ENCODE results near the gene PDE10A. TPM values are rescaled to one million over a fixed set of nuclear protein-coding genes. Genes with fewer than 3 reads are reported as not detected.

The PDE10A gene
- total RNA-seq, 4 donors from 2014 or later = 0.59 to 3.1 (median 2.0) TPM

DNA sequence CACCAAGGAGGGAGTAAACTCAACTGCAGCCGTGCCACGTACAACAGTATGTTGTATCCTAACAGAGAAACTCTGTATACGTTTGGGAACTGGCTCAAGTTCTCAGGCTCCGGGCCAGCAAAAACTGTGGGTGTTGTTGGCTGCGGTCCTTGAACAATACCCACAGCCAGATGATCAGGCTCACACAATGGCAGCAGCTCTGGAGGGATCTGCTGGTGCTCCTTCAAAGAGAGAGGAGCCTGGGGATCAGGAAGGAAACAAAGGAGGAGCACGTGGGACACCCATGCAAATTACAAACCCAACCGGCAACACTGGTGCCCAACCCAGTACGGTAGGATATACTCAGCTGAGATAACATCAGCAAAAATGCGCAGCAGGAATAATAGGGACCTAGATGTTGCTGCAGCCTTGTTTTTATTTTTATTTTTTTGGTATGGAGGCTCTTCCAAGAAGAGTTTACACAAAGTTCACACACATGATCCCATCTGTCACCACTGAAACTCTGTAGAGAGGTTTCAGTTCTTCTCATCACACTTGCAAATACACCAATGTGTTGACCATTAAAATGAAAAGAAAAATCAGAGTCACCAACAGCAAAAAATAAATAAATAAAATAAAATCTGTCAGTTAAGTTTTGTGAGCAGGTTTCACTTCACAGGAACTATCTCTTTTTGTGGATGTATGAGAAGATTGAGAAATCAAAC lies 41.2 kb upstream of the PDE10A start:
- WGBS = 27% methylated on average over 9 of the region's 9 CpGs
- H3K27ac ChIP-seq = no peak overlapping the region
- no peaks in the 10 kb centered on the region for H3K27me3 ChIP-seq
- TF ChIP-seq, protein P1, sequence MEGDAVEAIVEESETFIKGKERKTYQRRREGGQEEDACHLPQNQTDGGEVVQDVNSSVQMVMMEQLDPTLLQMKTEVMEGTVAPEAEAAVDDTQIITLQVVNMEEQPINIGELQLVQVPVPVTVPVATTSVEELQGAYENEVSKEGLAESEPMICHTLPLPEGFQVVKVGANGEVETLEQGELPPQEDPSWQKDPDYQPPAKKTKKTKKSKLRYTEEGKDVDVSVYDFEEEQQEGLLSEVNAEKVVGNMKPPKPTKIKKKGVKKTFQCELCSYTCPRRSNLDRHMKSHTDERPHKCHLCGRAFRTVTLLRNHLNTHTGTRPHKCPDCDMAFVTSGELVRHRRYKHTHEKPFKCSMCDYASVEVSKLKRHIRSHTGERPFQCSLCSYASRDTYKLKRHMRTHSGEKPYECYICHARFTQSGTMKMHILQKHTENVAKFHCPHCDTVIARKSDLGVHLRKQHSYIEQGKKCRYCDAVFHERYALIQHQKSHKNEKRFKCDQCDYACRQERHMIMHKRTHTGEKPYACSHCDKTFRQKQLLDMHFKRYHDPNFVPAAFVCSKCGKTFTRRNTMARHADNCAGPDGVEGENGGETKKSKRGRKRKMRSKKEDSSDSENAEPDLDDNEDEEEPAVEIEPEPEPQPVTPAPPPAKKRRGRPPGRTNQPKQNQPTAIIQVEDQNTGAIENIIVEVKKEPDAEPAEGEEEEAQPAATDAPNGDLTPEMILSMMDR (IDR thresholded peaks at IDR 0.05) = no peak
- no peak for TF ChIP-seq POLR2A (IDR thresholded peaks at IDR 0.05)
- TF ChIP-seq EP300 (IDR thresholded peaks at IDR 0.05) = no peak
- H3K36me3 ChIP-seq = no peaks in the 10 kb centered on the region
- no peak for DNase-seq (ENCODE audit: low spot score in 2 of 2)
- H3K4me3 ChIP-seq = no peak overlapping the region
- no peaks in the 10 kb centered on the region for H3K9me3 ChIP-seq
- H3K4me1 ChIP-seq = peaks cover 4% of the 10 kb centered on the region

DNA sequence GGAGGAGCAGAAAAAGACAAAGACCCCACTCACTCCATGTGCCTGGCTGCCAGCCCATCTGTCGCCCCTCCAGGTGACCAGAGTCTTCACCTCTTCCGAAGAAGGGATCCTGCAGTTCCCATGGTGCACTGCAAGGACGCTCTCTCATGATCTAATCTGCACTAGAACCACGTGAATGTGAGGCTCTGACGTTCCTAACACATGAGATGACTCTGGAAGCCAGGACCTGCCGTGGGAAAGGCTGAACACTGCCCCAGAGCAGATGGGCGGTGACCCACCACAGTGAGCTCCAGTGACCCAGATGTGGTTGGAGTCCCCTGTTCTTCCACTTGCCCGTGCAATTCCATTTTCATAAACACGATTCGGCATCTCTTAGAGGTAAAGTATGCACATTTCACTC lies 39.6 kb upstream of the PDE10A start:
- no peak overlapping the region for H3K4me3 ChIP-seq
- WGBS = 71% methylated on average over 10 of the region's 10 CpGs
- H3K9me3 ChIP-seq = no peaks in the 10 kb centered on the region
- DNase-seq (ENCODE audit: low spot score in 2 of 2) = no peak
- H3K36me3 ChIP-seq = no peaks in the 10 kb centered on the region
- no peaks in the 10 kb centered on the region for H3K27me3 ChIP-seq
- TF ChIP-seq POLR2A (IDR thresholded peaks at IDR 0.05) (no peak), EP300 (IDR thresholded peaks at IDR 0.05) (no peak), POLR2AphosphoS5 (IDR thresholded peaks at IDR 0.05) (no peak)
- no peak overlapping the region for H3K27ac ChIP-seq
- H3K4me1 ChIP-seq = peaks cover 4% of the 10 kb centered on the region

DNA sequence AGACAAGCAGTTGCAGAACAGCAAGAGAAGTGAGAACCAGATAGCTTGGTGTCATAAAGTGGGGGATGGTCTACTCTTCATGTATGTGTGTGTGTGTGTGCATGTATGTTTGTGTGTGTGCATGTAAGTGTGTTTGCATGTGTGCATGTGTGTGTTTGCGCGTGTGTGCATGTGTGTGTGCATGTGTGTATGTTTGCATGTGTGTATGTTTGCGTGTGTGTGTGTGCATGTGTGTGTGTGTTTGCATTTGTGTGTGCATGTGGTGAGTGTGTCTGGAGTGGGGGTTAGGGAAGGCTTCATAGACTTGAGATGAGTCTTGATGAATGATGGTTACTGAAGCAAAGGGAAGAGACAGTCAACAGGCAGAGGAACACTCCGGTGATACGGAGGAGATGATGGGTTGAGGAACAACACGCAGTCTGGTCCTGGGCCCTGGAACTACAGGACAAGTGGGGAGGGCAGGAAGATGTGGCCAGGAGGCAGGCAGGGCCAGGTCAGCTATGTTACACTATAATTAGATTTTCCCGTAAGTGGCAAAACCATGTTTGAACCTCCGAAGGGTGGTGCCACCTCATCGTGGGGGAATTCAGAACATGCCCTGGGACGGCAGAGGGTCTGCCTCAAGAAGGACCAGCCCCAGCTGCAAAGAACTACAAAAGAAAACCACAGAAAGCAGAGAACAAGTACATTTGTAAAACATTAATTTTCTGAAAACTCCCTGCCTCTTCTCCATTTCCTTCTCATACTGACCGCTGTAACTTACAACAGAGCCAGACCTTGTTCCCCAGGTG lies 38.7 kb upstream of the PDE10A start:
- 82% methylated on average over 11 of the region's 11 CpGs for WGBS
- no peak for TF ChIP-seq POLR2A (IDR thresholded peaks at IDR 0.05)
- TF ChIP-seq POLR2AphosphoS5 (IDR thresholded peaks at IDR 0.05) = no peak
- TF ChIP-seq EP300 (IDR thresholded peaks at IDR 0.05) = no peak
- TF ChIP-seq, protein P1 (IDR thresholded peaks at IDR 0.05) = no peak
- Histone ChIP-seq H3K9me3 (no peaks in the 10 kb centered on the region), H3K36me3 (no peaks in the 10 kb centered on the region), H3K27ac (no peak overlapping the region), H3K4me3 (no peak overlapping the region), H3K4me1 (peaks cover 4% of the 10 kb centered on the region), H3K27me3 (no peaks in the 10 kb centered on the region)
- DNase-seq (ENCODE audit: low spot score in 2 of 2) = no peak

DNA sequence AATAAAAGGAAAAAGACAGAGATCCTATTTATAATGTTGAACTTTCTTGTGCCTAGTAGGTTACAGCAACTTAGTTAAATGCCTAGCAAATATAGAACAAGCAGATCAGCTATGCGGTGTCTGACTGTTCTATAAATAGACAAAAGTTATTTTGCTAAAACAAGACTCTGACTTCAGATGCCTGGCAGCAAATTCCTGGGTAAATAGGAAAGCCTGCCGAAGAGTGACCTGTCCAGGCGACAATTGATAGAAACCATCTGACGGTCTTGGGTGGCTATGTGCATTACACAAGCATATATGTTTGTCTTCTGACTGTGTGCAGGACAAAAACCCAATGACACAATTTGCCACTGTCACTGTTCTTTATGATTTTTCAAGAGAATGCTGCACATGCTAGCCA lies 38.0 kb upstream of the PDE10A start:
- Histone ChIP-seq H3K9me3 (no peaks in the 10 kb centered on the region), H3K36me3 (no peaks in the 10 kb centered on the region), H3K27me3 (no peaks in the 10 kb centered on the region), H3K27ac (no peak overlapping the region), H3K4me1 (peaks cover 4% of the 10 kb centered on the region), H3K4me3 (no peak overlapping the region)
- 46% methylated on average over 4 of the region's 4 CpGs for WGBS
- DNase-seq (ENCODE audit: low spot score in 2 of 2) = no peak
- TF ChIP-seq POLR2A (IDR thresholded peaks at IDR 0.05) = no peak
- TF ChIP-seq, protein P1 (IDR thresholded peaks at IDR 0.05) = no peak
- TF ChIP-seq POLR2AphosphoS5 (IDR thresholded peaks at IDR 0.05) = no peak
- no peak for TF ChIP-seq EP300 (IDR thresholded peaks at IDR 0.05)

DNA sequence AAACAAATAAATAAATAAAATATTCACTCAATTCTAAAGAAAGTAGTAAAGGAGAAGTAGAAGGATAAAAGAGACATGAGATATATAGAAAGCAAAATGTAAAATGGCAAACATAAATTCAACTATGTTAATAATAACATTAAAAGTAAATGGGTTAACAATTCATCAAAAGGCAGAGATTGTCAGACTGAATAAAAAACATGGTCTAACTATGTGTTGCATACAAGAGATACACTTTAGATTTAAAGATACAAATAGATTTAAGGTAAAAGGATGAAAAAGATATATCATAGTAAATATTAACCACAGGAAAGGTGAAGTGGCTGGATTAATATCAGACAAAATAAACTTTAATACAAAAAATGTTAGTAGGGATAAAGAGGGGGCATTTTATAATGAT lies 35.8 kb upstream of the PDE10A start:
- TF ChIP-seq, protein P1 (IDR thresholded peaks at IDR 0.05) = no peak
- TF ChIP-seq EP300 (IDR thresholded peaks at IDR 0.05) = no peak
- no peak for TF ChIP-seq POLR2A (IDR thresholded peaks at IDR 0.05)
- TF ChIP-seq POLR2AphosphoS5 (IDR thresholded peaks at IDR 0.05) = no peak

More for the DNA sequence above, 35.8 kb upstream of the PDE10A start:
- H3K4me3 ChIP-seq = no peak overlapping the region
- DNase-seq (ENCODE audit: low spot score in 2 of 2) = no peak
- no peaks in the 10 kb centered on the region for H3K27me3 ChIP-seq
- H3K27ac ChIP-seq = no peak overlapping the region
- no peaks in the 10 kb centered on the region for H3K36me3 ChIP-seq
- H3K4me1 ChIP-seq = peaks cover 3% of the 10 kb centered on the region
- H3K9me3 ChIP-seq = no peaks in the 10 kb centered on the region

All from suprapubic skin (tissue), 4 donors.